GM12801 (cell line): ENCODE results near the gene S100A12.

Experiments
- CTCF ChIP-seq: IDR thresholded peaks from one replicate; pipeline ENCODE4 v1.5.1; 2011; ENCODE audit warnings: control low read depth; ENCODE audit not compliant: insufficient read length; ENCODE audit errors: extremely low read depth

S100A12 gene

GRCh38 chr1:153390938-153391710, 15.7 kb upstream of the S100A12 start, which contains the start of gene S100A8:
S100A8 (minus strand) TSS chr1:153391073; CDS start chr1:153390535, 538 bp downstream.
- TF ChIP-seq CTCF, result no peak

GRCh38 chr1:153389973-153390879, 14.8 kb upstream of the S100A12 start:
- TF ChIP-seq CTCF, result no peak

- TF ChIP-seq CTCF, result no peak
Measured at GRCh38 chr1:153389401-153389800, 14.0 kb upstream of the S100A12 start.

GRCh38 chr1:153387785-153388184, 12.4 kb upstream of the S100A12 start:
- no peak for TF ChIP-seq CTCF

GRCh38 chr1:153387001-153387400, 11.6 kb upstream of the S100A12 start:
- no peak for TF ChIP-seq CTCF

GRCh38 chr1:153386500-153386901, 11.1 kb upstream of the S100A12 start:
- no peak for TF ChIP-seq CTCF

GRCh38 chr1:153384958-153385580, 9.6 kb upstream of the S100A12 start:
- no peak for TF ChIP-seq CTCF
